Effector CD4-positive, alpha-beta T cell (primary cell): ENCODE measurements around the gene DRC7.

Experiments used
- DNase-seq: peaks from one replicate; pipeline ENCODE4 v3.0.0-alpha.2; 2020

Gene DRC7

DNA sequence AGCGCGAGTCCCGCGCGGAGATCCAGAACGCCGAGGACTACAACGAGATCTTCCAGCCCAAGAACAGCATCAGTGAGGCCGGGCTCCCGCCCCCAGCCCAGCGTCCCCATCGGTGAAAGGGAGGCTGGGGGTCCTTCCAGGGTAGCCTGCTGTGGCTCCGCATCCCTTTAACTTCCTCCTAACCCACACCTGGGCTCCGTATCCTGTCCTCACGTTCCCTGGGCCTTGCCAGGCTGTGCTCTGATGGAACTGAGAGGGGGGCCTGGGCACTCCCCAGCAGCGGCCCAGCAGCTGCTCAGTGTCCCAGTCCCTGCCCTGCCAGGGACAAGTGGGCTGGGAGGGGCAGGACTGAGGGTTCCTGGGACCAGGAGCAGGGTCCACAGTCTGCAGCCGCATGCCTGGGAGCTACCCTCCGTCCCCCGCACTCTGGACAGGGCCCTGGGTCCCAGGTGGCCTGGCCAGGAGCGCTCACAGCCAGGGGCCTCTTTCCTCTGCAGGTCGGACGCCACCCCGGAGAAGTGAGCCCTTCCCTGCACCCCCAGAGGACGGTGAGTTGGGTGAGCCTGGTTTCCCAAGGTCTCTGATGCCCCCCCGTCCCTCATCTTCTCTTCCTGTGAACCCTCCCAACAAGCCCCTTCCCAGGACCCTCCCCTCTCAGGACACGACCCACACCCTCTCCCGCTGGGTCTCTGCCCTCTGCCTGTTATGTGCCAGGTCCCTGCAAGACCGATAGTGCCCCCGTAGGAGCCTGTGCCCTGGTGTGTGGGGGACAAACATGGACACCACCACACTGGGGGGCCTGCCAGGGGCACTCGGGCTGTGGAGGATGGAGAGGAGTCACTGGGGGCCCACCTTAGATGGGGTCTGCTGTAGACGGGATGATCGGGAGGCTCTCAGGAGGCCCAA lies 59.1 kb downstream of the DRC7 start:
- DNase-seq, result no peak

DNA sequence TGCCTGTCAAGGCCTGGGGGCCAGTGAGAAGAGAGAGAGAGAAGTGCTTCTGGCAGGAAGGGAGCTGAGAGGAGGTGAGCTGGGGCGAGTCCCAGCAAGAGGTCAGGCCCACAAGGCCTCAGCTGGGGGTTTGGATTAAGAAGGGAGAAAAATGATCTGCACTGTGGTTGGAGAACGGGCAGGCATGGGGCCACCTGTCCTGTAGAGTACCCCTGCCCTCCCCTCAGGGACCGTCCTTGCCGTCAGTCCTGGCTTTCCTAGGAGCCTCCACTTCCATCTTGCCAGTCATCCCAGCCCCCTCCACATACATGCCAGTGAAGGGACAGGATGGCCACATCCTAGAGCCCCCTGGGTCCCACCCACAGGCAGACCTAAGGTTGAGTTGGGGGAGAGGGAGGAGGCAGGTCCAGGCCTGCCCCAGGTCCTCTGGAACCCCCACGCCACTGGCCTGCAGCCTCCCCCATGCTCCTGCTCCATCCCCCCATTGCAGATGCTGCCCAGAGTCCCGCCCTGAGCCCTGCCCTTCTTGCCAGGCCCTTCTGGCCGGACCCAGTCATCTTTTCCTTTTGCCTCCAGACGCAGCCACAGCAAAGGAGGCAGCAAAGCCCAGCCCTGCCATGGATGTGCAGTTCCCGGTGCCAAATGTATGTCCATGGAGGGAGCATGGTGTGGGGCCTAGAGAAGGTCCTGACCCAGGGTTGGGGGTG lies 59.9 kb downstream of the DRC7 start:
- no peak for DNase-seq

DNA sequence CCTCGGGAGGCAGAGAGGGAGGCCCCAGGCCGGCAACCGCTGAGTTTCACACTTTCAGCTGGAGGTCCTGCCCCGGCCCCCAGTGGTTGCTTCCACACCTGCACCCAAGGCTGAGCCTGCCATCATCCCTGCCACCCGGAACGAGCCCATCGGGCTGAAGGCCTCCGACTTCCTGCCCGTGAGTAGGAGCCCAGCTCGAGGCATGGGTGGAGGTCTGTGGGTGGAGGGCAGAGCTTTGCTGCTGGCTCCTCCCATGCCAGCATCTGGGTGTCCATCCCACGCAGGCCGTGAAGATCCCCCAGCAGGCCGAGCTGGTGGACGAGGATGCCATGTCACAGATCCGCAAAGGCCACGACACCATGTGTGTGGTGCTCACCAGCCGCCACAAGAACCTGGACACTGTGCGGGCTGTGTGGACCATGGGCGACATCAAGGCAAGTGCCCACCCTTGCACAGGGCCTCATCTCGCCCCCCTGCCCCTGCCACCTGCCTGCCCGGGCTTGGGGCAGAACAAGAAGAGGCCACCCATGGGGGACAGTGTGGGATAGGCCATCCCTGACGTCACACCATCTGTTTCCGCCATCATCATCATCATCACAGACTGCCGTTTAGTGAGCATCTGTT lies 60.6 kb downstream of the DRC7 start:
- no peak for DNase-seq

DNA sequence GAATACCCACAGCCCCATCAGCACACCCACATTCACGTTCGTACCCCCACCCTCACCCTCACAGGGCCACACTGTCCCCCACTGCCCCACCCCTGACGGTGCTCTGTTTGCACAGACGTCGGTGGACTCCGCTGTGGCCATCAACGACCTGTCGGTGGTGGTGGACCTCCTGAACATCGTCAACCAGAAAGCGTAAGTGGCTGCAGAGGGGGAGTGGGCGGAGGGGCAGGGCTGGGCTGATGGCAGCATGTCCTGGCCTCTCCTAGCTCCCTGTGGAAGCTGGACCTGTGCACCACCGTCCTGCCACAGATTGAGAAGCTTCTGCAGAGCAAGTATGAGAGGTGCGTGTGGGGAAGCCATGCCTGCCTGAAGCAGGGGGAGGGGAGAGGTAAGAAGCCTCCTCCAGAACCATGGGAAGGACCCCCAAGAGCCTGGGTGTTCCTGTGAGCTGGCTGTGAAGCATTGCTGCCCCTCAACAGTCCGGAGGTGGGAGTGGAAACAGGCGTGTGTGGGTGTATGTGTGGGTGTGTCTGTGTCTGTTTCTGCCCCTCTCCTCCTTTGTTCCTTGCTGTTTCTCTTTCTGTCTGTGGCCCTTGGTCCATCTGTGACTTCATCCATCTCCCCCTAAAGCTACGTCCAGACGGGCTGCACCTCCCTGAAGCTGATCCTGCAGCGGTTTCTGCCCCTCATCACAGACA lies 61.3 kb downstream of the DRC7 start:
- DNase-seq, result no peak

DNA sequence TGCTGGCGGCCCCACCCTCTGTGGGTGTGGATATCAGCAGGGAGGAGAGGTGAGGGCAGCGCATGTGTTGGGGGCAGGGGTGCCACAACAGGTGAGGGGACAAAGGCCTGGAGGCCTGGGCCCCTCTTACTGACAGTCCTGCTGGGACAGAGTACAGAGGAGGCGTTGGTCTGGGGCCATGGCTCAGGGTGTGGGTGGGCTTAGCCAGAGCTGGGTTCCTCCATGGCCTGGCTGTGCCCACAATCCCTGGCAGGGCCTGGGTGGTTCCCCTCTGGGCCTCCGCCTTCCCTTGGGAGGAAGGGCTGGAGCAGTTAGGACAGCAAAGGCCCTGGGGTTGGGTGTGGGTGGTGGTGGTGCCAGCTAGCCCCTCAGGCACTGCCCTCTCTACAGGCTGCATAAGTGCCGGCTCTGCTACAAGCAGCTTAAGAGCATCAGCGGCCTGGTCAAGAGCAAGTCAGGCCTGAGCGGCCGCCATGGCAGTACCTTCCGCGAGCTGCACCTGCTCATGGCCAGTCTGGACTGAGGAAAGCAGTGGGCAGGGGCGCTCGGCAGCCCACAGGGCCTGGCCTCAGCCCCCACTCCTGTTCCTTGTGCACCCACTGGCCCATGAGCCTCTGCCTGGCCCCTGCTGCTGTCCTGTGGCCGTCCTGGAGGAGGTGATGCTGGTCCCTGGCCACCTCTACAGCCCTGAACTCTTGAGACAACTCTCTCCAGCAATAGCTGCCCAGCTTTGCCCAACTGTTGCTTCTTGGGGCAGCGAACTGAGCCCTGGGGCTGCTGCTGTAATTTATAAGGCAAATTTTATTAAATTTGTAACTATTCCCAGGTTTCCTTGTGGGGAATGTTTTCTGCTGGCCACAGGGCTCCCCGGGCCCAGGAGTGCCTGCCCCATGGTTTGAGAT lies 62.1 kb downstream of the DRC7 start:
- DNase-seq, result no peak

DNA sequence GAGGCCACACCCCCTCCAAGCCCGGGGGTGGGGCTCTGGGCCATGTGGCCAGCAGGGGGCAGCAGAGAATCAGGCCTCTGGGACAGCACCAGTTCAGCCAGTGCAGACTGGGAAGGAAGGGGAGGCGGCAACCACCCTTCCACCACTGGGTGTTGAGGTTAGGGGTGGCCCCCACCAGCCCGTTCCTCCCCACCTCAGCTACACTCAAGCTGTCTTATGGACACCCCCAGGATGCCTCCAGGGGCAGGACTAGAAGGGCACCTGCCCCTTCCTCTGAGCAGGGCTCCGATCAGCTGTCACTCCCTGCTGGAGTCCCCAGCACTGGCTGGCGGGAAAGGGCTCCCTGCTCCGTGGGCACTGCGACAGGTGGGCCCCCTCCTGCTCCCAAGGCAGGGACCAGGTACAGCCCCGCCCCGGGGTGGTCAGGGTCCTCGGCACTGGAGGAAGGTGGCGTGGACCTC lies 62.8 kb downstream of the DRC7 start:
- DNase-seq, result peak; percentile 86

DNA sequence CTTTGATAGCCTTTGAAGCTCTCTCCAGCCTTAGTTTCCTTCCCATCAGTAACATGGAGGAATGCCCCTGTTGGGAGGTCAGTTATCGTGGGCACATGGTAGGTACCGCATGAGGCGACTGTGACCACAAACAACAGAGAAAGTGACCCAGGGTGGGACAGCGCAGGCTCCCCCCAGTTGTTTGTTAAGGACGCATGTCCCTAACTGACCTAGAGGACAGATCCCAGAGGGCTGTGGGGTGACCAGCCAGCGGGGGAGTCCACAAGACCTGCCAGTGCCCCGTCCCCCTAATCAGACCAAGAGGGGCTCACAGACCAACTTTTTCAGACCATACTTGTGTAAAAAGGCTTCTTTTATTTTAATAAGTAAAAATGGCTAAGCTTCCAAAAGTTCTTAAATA lies 63.3 kb downstream of the DRC7 start:
- DNase-seq, result no peak

DNA sequence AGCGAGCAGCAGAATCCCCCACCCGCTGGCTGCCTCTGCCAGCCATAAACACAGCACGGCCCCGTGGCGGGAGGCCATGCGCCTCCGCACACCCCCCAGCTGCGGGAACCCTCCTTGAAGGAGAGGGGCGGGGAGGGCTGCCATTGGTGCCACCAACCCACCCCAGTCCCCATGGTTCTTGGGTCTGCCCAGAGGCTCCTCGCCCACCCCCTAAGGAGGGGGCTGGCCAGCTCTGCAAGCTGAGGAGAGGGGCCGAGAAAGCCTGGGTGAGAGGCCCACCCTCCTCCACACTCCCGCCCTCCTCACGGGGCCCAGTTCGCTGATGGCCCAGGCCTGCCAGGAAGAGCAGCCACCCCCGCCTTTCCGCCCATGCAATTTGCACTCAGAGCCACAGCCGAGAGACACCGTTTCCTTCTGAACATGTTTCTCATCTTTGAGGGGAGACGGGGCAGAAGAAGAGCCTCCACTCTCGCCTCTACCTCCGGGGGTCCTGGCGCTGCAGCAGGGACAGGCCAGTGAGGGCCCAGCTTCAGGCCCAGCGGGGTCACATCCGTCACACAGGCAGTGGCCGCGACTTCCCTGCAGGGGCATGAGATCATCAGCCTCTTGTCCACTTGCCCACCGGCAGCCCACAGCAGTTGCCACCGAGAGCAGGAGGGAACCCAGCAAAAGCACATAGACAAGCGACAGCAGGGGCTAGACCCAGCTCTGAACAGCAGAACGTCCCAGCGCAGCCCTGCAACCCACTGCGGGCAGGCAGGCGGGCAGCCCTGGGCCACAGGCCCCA lies 63.9 kb downstream of the DRC7 start:
- DNase-seq, result no peak

DNA sequence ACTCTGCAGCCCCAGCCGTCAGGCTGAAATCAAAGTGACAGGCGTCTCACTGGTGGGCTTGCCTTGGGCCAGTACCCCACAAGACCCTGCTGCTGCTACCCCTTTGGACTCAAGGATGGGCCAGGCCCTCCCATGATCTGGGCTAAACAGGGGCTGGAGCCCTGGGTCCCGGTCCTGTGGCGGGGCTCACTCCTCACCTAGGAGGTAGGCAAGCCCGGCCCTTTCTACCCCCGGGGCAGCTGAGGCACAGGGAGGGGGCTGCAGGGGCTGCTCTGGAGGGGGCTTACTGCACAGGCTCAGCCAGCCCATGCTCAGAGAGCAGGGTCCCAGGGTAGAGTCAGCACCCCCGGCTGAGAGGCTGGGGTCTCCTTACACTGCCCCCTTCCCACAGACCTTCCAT lies 64.5 kb downstream of the DRC7 start:
- DNase-seq, result no peak

DNA sequence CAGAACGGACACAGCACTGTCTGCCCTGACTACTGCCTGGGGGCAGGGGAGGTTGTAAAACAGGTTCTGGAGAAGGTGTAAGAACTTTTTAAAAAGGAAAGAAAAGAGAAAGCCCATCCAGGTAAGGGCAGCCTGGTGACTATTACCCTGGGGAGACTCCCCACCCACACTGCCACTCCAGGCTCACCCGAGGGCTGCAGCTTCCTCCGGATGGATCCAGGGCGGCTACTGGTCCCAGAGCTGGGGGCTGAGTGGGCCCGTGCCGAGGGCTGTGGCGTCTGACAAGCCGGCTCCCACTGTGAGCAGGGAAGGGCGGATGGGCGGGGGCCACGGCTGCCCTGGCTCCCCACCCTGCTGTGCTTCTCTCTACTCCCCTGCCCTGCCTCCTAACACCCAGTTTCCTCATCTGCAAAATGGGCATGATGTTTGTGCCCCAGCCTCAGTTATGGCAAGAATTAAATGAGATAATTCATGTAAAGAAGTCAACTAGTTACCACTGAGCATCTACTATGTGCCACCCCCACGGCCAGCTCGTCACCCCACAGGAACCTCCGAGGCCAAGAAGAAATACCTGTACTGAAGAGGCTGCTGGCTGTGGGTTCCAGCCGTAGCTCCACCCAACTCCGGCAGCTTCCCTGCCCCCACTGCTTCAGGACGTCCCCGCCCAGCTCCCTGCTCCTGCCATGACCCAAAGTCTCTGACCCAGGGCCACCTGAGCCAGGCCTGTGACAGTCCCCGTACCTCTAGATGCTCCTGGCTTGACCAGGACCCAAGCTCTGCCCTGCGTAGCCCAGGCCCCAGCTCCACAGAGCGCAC lies 65.1 kb downstream of the DRC7 start:
- DNase-seq, result no peak

DNA sequence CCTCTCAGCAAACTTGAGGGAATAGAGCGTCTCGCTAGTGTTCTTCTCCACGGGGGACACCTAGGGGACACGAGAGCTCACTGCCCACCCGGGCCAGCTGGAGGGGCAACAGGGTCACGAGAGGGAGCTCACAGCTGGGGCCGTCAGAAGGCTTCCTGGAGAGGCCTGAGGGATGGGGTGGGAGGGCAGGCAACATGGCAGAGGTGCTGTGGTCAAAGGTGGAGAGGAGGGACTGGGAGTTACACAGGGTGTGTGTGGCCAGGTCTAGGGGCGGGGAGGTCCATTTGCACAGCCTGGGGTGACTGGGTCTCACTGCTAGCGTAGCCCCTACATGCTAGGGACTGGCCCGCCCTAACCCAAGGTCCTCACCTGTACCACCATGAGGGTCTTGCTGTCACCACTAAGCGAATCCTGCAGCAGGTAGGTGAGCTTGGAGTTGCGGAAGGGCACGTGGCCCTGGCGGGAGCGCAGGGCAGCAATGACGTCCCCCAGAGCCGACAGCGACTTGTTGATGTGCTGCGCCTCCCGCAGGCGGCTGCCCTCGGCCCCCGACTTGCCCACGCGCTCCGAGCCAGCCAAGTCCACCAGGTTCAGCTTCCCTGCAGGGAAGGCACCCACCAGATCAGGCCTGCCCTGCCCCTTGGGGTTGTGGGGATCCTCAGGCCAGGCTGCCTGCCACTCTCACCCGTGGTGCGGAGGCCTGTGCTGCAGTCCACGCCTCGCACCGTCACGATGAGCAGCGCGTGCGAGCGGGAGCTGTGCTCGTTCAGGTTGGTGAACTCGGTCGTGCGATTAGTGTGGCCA lies 66.0 kb downstream of the DRC7 start:
- no peak for DNase-seq

DNA sequence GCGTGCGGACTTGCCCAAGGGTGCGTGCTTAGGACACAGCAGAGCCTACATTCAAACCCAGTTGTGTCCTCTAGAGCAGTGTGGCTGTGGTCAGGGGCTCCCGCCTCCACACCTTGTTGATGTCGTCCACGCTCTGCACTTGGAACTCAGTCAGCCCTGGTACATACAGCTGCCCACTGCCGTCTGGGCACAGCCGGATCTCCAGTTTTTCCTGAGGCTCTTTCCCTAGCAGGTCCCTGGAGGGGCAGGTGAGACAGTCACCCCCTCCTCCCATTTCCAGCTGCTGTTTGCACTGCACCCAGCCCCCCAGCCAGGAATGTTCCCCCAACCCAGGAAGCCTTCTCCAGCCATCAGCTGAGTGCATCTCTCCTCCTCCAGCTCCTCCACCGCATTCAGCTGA lies 66.7 kb downstream of the DRC7 start:
- DNase-seq, result no peak

DNA sequence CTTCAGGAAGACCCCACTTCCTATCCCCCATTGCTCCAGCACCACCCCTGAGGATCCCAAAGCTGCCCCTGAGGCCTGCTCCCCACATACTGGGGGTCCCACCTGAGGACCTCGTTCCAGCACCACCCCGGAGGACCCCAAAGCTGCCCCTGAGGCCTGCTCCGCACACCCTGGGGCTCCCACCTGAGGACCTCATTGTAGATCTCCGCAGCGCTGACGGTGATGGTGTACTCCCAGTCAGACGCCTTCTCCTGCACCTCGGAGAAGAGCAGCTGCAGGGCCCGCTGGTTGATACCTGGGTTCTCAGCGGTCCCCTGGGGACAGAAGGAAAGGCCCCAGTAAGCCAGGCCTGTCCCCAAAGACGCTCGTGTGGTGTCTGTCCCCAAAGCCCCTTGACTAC lies 67.4 kb downstream of the DRC7 start:
- DNase-seq, result no peak

DNA sequence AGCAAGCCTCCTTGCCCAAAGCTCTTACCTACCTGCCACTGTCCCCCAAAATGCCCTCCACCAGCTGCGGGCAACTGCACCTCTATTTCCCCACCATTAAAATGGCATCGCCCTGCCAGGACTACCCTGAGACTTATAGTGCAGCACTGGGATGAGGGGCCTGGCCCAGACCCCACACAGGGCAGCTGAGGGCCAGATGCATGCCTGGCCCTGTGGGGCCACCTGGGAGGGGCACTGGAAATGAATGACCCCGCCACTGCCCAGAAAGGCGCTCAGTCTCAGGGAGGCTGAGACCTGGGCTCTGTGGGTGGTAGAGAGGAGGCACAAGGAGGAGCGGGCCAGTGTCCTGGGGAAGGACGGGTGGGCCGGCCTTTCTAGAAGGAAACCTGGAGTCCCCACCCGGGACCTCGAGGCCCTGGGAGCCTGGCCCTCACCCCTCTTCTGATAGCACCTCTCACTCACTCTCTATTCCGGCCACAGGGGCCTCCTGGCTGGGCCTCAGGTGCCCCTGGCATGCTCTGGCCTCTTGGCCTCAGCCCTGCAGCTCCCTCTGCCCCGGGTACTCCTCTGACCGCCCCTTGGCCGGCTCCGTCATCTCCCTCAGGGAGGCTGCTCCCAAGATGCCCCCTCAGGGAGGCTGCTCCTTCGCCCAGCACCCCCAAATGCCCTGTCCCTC lies 67.9 kb downstream of the DRC7 start:
- no peak for DNase-seq

DNA sequence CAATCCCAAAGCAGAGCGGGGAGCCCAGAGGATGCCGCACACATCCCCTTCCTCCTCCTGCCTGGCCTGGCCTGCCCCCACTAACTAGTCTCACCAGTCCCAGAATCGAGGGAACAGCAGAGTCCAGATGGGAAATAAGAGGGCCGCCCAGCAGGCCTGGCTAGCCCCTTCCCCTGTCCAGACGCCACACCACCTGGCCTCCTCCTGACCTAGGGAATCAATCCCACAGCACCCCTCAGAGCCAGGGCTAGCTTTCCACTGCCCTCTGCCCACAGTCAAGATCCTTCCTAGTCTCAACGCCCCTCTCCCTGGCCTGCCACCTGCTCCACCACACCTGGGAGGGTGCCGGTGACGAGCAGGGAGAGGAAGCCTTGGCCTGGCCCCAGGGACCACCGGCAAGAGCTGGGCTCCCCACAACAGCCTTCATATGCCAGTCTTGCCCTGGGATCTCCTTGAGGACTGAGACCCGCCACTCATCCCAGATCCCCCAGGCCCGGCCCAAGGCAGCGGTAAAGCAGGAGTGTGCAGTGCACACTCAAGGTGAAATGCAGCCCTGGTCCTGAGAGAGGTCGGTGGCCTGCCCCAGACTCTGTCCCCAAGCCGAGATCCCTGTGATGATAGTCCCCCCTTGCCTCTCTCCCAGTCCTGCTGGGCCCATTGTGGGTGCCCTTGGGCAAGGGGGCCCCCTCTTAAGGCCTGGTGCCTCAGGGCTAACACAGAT lies 68.8 kb downstream of the DRC7 start:
- DNase-seq, result no peak

DNA sequence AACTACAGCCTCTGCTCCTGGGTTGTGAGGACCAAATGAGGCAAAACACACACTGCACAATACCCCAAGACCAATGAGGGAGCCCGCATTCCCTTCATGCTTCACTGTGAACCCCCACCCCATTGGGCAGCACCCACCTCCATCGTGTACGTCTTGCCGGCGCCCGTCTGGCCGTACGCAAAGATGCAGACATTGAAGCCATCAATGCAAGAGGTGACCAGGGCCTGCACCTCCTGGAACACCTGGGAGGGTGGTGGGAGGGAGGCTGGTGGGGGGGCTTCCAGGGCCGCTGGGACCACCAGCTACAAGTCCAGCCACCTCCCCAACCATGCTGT lies 69.4 kb downstream of the DRC7 start:
- no peak for DNase-seq

DNA sequence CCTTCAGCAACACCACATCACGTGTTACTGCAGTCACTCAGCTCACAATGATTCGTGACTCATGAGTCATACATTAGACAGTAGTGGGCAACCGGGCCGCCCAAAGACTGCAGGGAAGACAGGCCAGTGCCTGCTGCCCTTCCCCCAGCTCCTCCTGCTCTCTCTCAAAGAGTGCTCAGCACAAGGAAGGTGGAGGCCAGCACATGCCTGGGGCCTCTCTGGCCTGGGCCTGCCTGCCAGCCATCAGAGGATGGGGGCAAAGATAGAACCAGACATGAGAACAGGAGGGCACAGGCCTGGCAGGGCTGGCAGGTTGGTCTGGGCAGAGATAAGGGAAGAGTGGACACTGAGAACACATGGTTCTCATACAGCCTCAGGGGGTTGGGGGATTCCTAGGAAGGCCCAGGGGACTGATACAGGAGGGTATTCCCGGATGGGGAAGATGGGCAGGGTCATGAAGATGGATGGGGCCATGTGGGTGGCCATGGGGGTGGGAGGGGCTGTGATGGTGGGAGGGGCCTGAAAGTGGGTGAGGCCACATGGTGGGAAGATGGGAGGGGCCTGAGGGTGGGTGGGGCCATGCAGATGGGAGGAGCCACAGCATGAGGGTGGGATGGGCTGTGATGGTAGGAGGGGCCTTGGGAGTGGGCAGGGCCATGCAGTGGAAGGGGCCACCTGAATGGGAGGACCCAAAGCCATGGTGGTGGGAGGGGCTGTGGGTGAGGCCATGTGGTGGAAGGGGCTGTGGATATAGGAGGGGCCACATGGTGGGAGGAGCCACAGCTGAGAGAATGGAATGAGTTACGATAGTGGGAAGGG lies 69.9 kb downstream of the DRC7 start:
- DNase-seq, result no peak
